Measurements from ENCODE around the gene TMEM198. TPM values are rescaled to one million over a fixed set of nuclear protein-coding genes. Genes with fewer than 3 reads are reported as not detected.
A peak's percentile ranks its signal among the peaks of the same experiment; 100 is the strongest.

Gene TMEM198
- total RNA-seq, 1 donor from 2014 or later = not detected

- DNase-seq (ENCODE audit: low read depth in 2 of 2) = peak; percentile 5 to 15
These were observed 765 bp upstream of the TMEM198 start for GRCh38 chr2:219542931-219543595.

- no peak for DNase-seq (ENCODE audit: low read depth in 2 of 2)
These were observed 739 bp downstream of the TMEM198 start for GRCh38 chr2:219544567-219544966.

GRCh38 chr2:219545295-219545942, 1.6 kb downstream of the TMEM198 start:
- no peak for DNase-seq (ENCODE audit: low read depth in 2 of 2)

GRCh38 chr2:219545943-219546352, 2.1 kb downstream of the TMEM198 start:
- no peak for DNase-seq (ENCODE audit: low read depth in 2 of 2)

- DNase-seq (ENCODE audit: low read depth in 2 of 2) = no peak
These were observed 3.8 kb downstream of the TMEM198 start for GRCh38 chr2:219547621-219548020.

GRCh38 chr2:219548990-219549389, 5.2 kb downstream of the TMEM198 start:
- no peak for DNase-seq (ENCODE audit: low read depth in 2 of 2)

GRCh38 chr2:219549619-219550018, 5.8 kb downstream of the TMEM198 start:
- no peak for DNase-seq (ENCODE audit: low read depth in 2 of 2)

- no peak for DNase-seq (ENCODE audit: low read depth in 2 of 2)
These were observed 7.9 kb downstream of the TMEM198 start for GRCh38 chr2:219551441-219552381.

- DNase-seq (ENCODE audit: low read depth in 2 of 2) = peak; percentile 70
These were observed 8.7 kb downstream of the TMEM198 start for GRCh38 chr2:219552382-219553167.

- DNase-seq (ENCODE audit: low read depth in 2 of 2) = no peak
These were observed 9.3 kb downstream of the TMEM198 start for GRCh38 chr2:219553168-219553417.

- DNase-seq (ENCODE audit: low read depth in 2 of 2) = no peak
These were observed 9.7 kb downstream of the TMEM198 start for GRCh38 chr2:219553463-219553963.

- no peak for DNase-seq (ENCODE audit: low read depth in 2 of 2)
These were observed 10.5 kb downstream of the TMEM198 start for GRCh38 chr2:219554350-219554749.

GRCh38 chr2:219555956-219556355, 12.1 kb downstream of the TMEM198 start:
- no peak for DNase-seq (ENCODE audit: low read depth in 2 of 2)

- no peak for DNase-seq (ENCODE audit: low read depth in 2 of 2)
These were observed 12.6 kb downstream of the TMEM198 start for GRCh38 chr2:219556413-219556812.

GRCh38 chr2:219557320-219557719, 13.5 kb downstream of the TMEM198 start:
- no peak for DNase-seq (ENCODE audit: low read depth in 2 of 2)

GRCh38 chr2:219557791-219558785, 14.3 kb downstream of the TMEM198 start:
- no peak for DNase-seq (ENCODE audit: low read depth in 2 of 2)

- no peak for DNase-seq (ENCODE audit: low read depth in 2 of 2)
These were observed 15.5 kb downstream of the TMEM198 start for GRCh38 chr2:219559156-219559915.

- no peak for DNase-seq (ENCODE audit: low read depth in 2 of 2)
These were observed 16.4 kb downstream of the TMEM198 start for GRCh38 chr2:219560037-219560892.

- DNase-seq (ENCODE audit: low read depth in 2 of 2) = no peak
These were observed 17.0 kb downstream of the TMEM198 start for GRCh38 chr2:219560893-219561178.
